ENCODE measurements around the gene CMTM1. TPM values are rescaled to one million over a fixed set of nuclear protein-coding genes. Genes with fewer than 3 reads are reported as not detected.

Gene CMTM1
- total RNA-seq, 1 experiment from 2014 or later, result 2.6 TPM

GRCh38 chr16:66560107-66560506 lies 6.1 kb upstream of the CMTM1 start:
- Histone ChIP-seq H2BK120ac (ENCODE audit: low read depth, low read length, poor library complexity, severe bottlenecking) (no peak overlapping the region), H4K20me1 (ENCODE audit: control insufficient read depth, insufficient read depth, insufficient read length) (peaks cover 3% of the 10 kb centered on the region), H3K56ac (ENCODE audit: insufficient read length, low read depth, low read length) (no peak overlapping the region), H3T11ph (ENCODE audit: low read length) (no peak overlapping the region), H2BK12ac (ENCODE audit: insufficient read length, low read depth, low read length) (no peak overlapping the region), H3K14ac (ENCODE audit: insufficient read depth, low read length) (no peak overlapping the region), H3K27me3 (ENCODE audit: insufficient read depth, low read length) (no peaks in the 10 kb centered on the region), H3K4ac (ENCODE audit: low read depth, low read length) (no peak overlapping the region), H3K23ac (ENCODE audit: insufficient read length, low read depth, low read length) (no peak overlapping the region), H3K9ac (ENCODE audit: extremely low read depth, insufficient read length, low read length) (no peak overlapping the region), H2BK5ac (ENCODE audit: insufficient read length, low read length) (no peak overlapping the region), H3K4me2 (ENCODE audit: insufficient read depth, insufficient read length, low read length) (no peak overlapping the region), H2AFZ (ENCODE audit: low read length) (no peak overlapping the region), H3K4me1 (ENCODE audit: insufficient read depth, low read length) (no peaks in the 10 kb centered on the region), H3K9me3 (ENCODE audit: control insufficient read depth, low read depth, low read length) (no peaks in the 10 kb centered on the region), H3K23me2 (ENCODE audit: insufficient read length, low read depth, low read length, poor library complexity, severe bottlenecking) (no peaks in the 10 kb centered on the region), H3K79me2 (ENCODE audit: insufficient read depth, low read length) (no peaks in the 10 kb centered on the region), H4K8ac (replicated peaks; ENCODE audit: insufficient read length, low read depth, low read length) (no peak overlapping the region), H2BK20ac (ENCODE audit: low read depth, low read length, poor library complexity, severe bottlenecking) (no peak overlapping the region), H4K91ac (ENCODE audit: insufficient read length, low read depth, low read length) (no peak overlapping the region), H3K27ac (ENCODE audit: insufficient read length, low read depth, low read length) (no peak overlapping the region), H2BK15ac (ENCODE audit: low read depth, low read length) (no peak overlapping the region), H3K79me1 (ENCODE audit: insufficient read depth, low read depth, low read length, poor library complexity, severe bottlenecking) (no peaks in the 10 kb centered on the region), H4K5ac (ENCODE audit: insufficient read length, low read depth, low read length) (no peak overlapping the region), H2AK5ac (ENCODE audit: insufficient read length, low read length) (no peak overlapping the region), H3K18ac (ENCODE audit: insufficient read length, low read depth, low read length) (no peak overlapping the region)
- Mint-ChIP-seq H3K27ac (no peak overlapping the region), H3K27me3 (ENCODE audit: low read depth) (no peaks in the 10 kb centered on the region), H3K36me3 (ENCODE audit: insufficient read depth in 1 of 3, low read depth in 3 of 3) (peaks cover 0 to 12% (median 11%) of the 10 kb centered on the region in 3 experiments; a peak in 4 of 7 replicates), H3K9me3 (no peaks in the 10 kb centered on the region), H3K4me1 (no peaks in the 10 kb centered on the region), H3K4me3 (no peak overlapping the region)
- DNase-seq, result no peak
- WGBS (ENCODE audit: extremely low coverage, insufficient read length, low lambda C conversion rate), result no CpG with 5 or more reads among the region's 1 CpG
- no peak for TF ChIP-seq CTCF (conservative IDR thresholded peaks at IDR 0.05)

All from H9 (cell line).